Hematopoietic multipotent progenitor cell treated with erythropoietin and hydrocortisone succinate and interleukin-3 and kit ligand, for 15 days (in vitro differentiated cells): ENCODE data around the gene AUTS2.
A peak's percentile ranks its signal among the peaks of the same experiment; 100 is the strongest.

Source experiments
- DNase-seq: peaks from one replicate; pipeline ENCODE4 v3.0.0-alpha.2; 2015; ENCODE audit warnings: low spot score

The AUTS2 gene

DNA sequence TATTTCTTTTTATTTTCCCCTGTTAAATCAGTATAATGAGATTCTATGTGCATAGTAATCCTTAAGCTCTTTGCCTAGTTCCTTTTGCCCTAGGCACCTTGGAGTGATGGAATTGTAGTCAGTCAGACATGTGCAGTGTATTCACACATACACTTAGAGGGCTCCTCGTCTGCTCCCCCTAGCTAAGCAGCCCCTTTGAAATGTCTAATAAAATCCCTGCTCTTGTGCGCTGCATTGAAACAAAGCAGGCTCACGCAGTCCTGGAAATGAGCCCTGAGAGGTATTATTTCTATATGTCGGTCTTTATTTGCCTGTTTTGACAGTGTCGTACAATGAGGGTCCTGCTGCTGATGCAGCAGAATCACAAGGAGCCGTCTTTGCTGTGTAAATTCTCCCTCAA is 258.7 kb downstream of the AUTS2 start:
- DNase-seq, result no peak

- DNase-seq, result no peak
These were observed 260.2 kb downstream of the AUTS2 start for GRCh38 chr7:69858471-69858870.

- DNase-seq, result no peak
These were observed 261.1 kb downstream of the AUTS2 start for GRCh38 chr7:69859342-69859741.

DNA sequence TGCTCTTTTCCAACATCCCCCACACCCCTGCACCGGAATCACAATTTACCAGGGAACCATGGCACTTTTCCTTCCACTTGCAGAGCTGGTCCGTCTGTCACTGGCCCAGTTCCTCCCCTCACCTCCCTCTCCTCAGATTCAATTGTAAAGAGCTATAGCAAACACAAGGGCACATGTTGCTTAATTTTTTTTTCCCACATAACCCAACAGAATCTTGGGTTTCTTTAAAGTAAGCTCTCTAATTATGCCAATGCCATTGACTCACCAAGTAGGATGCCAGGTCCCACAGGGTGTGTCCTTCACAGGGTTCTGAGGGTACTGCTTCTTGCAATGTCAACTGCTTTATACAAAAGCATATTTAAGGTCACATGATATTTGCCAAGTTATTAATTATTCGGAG is 262.2 kb downstream of the AUTS2 start:
- no peak for DNase-seq

GRCh38 chr7:69860941-69861622 is 262.8 kb downstream of the AUTS2 start:
- DNase-seq, result no peak

GRCh38 chr7:69862413-69863064 is 264.3 kb downstream of the AUTS2 start:
- DNase-seq, result no peak

DNA sequence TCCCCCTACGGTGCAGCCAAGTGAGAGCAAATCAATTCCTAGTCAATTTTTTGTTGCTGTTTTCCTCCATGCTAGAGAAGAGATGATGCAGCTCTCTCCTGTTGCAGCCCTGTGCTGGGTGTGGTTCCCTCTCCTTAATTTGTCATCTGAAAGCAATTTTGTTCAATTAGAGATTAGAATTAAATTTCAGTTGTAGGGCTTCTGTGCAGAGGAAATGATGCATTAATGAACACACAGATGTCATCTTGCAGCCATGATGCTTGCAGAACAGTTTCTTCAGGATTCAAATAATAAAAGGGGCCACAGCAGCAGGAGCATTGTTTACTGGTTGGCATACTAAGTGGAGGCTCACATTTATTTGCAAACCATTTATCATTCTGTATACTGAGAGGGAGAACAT is 266.0 kb downstream of the AUTS2 start:
- no peak for DNase-seq

GRCh38 chr7:69864822-69865221 is 266.5 kb downstream of the AUTS2 start:
- DNase-seq, result no peak

DNA sequence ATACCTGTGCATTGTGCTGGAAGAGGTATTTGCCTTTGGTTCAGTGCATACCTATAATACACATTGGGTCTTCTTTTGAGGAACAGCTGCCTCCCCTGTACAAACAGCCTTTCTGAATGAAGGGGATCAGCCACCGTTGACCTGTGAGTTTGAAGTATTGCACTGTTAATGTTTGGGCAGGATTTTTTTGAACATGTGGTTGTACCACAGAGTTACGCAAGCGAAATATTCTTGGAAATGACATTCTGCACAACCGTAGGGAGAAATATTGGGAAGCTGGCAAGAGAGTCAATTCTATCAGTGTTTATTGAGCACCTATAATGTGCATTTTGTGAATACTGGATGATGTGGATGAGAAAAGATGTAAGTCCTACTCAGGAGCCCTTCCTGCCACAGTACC is 270.6 kb downstream of the AUTS2 start:
- DNase-seq, result no peak

DNA sequence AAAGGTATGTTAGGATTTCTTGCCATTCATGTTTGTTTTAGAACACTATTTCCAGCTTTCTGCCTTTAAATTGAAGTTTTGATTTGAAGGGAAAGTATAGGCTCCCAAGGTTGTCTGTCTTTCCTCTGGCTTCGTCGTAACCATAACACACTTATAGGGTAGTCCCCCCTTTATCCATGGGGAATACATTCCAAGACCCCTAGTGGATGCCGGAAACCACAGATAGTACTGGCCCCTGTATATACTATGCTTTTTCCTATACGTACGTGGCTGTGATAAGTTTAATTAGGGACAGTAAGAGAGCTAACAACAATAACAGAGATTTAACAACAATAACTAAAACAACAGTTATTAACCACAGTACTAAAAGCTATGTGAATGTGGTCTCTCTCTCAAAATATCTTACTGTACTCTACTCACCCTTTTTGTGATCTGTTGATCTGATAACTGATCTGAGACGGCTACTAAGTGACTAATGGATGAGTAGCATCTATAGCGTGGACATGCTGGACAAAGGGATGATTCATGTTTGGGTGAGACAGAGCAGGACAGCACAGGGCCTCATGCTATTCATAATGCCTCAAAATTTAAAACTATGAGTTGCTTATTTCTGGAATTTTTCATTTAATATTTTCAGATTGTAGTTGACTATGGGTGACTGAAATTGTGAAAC is 273.1 kb downstream of the AUTS2 start:
- no peak for DNase-seq

DNA sequence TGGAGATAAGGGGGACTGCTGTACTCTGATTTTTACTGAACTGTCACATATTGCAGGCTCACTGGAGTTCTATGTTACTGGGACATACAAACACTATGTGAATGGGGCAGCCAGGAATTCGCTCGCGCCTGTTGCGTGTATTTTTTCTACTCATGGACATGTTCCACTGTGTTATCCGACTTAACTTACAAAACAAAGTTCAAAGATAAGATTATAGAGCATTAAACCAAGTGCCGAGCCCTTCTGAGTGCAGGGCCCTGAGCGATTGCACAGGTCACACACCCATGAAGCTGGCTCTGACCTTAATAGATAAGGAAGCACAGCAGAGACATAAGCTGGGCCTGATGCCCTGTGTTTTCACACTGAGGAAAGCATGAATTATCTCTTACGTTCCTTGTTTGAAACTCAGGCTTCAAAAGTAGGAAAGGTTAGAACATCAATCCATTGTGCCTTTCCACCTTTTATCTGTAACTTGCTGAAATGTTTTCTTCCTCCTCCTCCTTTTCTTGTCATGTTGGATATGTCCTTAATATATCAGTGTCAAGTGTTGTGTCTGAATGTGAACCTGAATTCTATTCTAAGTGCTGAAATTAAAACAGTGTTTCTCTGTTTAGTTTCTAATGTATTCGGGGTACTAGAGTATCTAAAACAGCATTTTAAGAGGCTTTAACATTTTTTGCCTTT is 273.8 kb downstream of the AUTS2 start:
- peak; percentile 76 for DNase-seq

DNA sequence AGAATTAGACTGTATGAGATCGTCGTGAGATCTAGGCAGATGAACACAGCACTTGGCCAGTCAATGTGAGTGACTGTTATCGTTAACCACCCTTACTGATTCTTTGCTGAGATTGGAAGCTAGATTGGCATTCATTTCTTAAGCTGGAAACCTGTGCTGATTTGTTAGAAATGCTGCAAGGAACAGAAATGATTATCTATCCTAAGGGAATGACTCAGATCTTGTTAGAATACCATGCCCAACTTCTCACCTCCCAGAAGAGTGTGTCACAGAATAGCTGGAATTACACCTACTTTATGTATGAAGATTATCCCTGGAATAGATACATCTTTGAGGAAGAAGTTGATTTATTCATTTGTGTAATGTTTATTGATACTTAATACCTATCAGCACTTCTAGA is 275.2 kb downstream of the AUTS2 start:
- DNase-seq, result no peak

- no peak for DNase-seq
These were observed 279.7 kb downstream of the AUTS2 start for GRCh38 chr7:69878015-69878414.

- no peak for DNase-seq
These were observed 280.3 kb downstream of the AUTS2 start for GRCh38 chr7:69878591-69878990.

GRCh38 chr7:69879989-69880388 is 281.7 kb downstream of the AUTS2 start:
- DNase-seq, result no peak

DNA sequence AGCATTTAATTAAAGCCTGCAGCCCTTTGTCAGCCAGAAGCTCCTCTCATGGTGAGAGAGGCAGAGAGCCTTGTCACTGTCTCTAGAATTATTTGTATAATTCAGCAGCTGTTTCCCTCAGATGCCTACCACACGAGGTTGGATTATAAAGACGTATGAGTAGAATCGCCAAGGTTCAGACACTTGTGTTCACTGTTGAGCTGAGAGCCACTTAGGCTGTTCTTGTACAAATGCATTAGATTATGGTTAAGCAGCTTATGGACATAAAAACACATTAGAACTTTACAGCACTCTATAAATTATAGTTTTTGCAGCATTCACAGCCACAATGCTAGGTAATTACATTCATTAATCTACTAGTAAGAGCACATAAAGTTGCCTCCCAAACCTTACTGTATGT is 282.6 kb downstream of the AUTS2 start:
- no peak for DNase-seq

DNA sequence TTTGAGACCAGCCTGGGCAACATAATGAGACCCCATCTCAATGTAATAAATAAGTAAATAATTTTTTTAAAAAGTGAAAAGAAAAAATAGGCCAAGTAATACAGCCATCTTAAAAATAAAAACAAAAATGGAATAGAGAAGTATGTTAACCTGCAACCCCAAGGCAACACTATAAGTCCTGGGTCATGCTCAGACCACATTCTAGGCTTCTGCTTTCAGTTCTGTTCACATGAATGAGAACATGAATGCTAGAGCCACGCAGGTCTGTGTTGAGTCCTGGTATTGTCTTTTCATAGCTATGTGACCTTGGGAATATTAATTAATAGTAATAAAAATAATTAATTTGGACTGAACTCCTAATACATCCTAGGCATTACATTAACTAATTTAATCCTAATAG is 284.0 kb downstream of the AUTS2 start:
- DNase-seq, result no peak

- no peak for DNase-seq
These were observed 285.2 kb downstream of the AUTS2 start for GRCh38 chr7:69883399-69883891.

GRCh38 chr7:69885431-69885830 is 287.2 kb downstream of the AUTS2 start:
- DNase-seq, result no peak

DNA sequence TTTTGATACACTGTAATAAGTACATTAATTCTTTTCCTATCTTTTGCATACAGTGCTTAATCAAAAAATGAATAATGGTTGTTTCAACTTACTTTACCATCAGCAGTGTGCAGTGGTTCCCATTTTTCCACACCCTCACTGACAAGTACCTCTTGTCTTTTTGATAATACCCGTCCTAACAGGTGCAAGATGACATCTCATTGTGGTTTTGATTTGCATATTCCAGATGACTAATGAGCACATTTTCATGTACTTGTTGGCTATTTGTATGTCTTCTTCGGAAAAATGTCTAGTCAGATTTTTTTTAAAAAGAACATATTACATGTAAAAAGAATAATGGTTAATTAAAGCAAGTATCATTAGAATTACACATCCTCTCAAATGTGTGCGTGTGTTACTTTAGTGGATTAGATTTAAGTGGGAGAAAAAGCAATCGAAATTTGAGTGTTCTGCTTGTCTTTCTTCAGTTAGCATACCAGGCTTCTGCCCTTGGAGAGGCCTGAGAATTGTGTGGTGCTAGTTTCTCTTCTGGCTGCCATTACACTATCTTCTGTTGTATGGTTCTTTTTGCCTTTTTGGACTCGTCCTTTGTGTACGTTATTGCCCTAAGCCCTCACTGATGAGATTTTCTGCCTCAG is 291.2 kb downstream of the AUTS2 start:
- DNase-seq, result no peak

- no peak for DNase-seq
These were observed 291.7 kb downstream of the AUTS2 start for GRCh38 chr7:69889976-69890351.

GRCh38 chr7:69892790-69893189 is 294.5 kb downstream of the AUTS2 start:
- DNase-seq, result no peak
